Osteocyte (in vitro differentiated cells): ENCODE measurements around the gene EPHA2. TPM values are rescaled to one million over a fixed set of nuclear protein-coding genes. Genes with fewer than 3 reads are reported as not detected.

ENCODE experiments used
- DNase-seq: peaks from one replicate; pipeline ENCODE4 v3.0.0; 2021; ENCODE audit warnings: mixed read lengths; ENCODE audit not compliant: unreplicated experiment; ENCODE audit errors: extremely low spot score
- H3K27ac Mint-ChIP-seq: one replicate; pipeline ENCODE4 v1.8.0; 2021; ENCODE audit warnings: mild to moderate bottlenecking, mixed read lengths; ENCODE audit not compliant: unreplicated experiment
- H3K27me3 Mint-ChIP-seq: one replicate; pipeline ENCODE4 v1.8.0; 2021; ENCODE audit warnings: mixed read lengths; ENCODE audit not compliant: unreplicated experiment
- H3K36me3 Mint-ChIP-seq: one replicate; pipeline ENCODE4 v1.8.0; 2021; ENCODE audit warnings: mixed read lengths; ENCODE audit not compliant: unreplicated experiment
- H3K4me1 Mint-ChIP-seq: one replicate; pipeline ENCODE4 v1.8.0; 2021; ENCODE audit warnings: mixed read lengths; ENCODE audit not compliant: unreplicated experiment
- H3K4me3 Mint-ChIP-seq: one replicate; pipeline ENCODE4 v1.8.0; 2021; ENCODE audit warnings: mild to moderate bottlenecking, moderate library complexity, mixed read lengths; ENCODE audit not compliant: unreplicated experiment
- H3K9me3 Mint-ChIP-seq: one replicate; pipeline ENCODE4 v1.8.0; 2021; ENCODE audit warnings: mixed read lengths; ENCODE audit not compliant: unreplicated experiment
- CTCF ChIP-seq: fragments of 200-600 bp; sonication (generic); IDR thresholded peaks from 2 replicates; pipeline ENCODE4 v1.5.0; 2021; ENCODE audit warnings: antibody characterized with exemption, mild to moderate bottlenecking, moderate library complexity
- total RNA-seq: library from RNA; stranded (reverse); gene quantifications from 2 replicates; pipeline ENCODE4 v1.2.1, GENCODE V29; 2021

The EPHA2 gene
- total RNA-seq, 1 donor from 2014 or later, result 152 TPM

- H3K4me1 Mint-ChIP-seq, result peaks cover 64% of the 10 kb centered on the region
- TF ChIP-seq CTCF, result no peak
- H3K9me3 Mint-ChIP-seq, result no peaks in the 10 kb centered on the region
- H3K4me3 Mint-ChIP-seq, result no peak overlapping the region
- H3K27ac Mint-ChIP-seq, result no peak overlapping the region
- no peaks in the 10 kb centered on the region for H3K27me3 Mint-ChIP-seq
- H3K36me3 Mint-ChIP-seq, result no peaks in the 10 kb centered on the region
- DNase-seq, result no peak
Observed at GRCh38 chr1:16183179-16183578, 27.3 kb upstream of the EPHA2 start.

- Mint-ChIP-seq H3K36me3 (no peaks in the 10 kb centered on the region), H3K27ac (peak overlapping the region; percentile 98), H3K27me3 (no peaks in the 10 kb centered on the region), H3K9me3 (no peaks in the 10 kb centered on the region), H3K4me1 (peaks cover 66% of the 10 kb centered on the region), H3K4me3 (peak overlapping the region; percentile 42)
- TF ChIP-seq CTCF, result no peak
- peak; percentile 93 for DNase-seq
Observed at GRCh38 chr1:16181887-16182719, 26.2 kb upstream of the EPHA2 start.

GRCh38 chr1:16180291-16180824 lies 24.5 kb upstream of the EPHA2 start:
- Mint-ChIP-seq H3K36me3 (no peaks in the 10 kb centered on the region), H3K27ac (peak overlapping the region; percentile 98), H3K27me3 (no peaks in the 10 kb centered on the region), H3K4me3 (no peak overlapping the region), H3K9me3 (no peaks in the 10 kb centered on the region), H3K4me1 (peaks cover 82% of the 10 kb centered on the region)
- TF ChIP-seq CTCF, result no peak
- DNase-seq, result no peak

- H3K4me3 Mint-ChIP-seq, result no peak overlapping the region
- no peak for TF ChIP-seq CTCF
- no peak for DNase-seq
- no peaks in the 10 kb centered on the region for H3K9me3 Mint-ChIP-seq
- no peaks in the 10 kb centered on the region for H3K27me3 Mint-ChIP-seq
- peak overlapping the region; percentile 76 for H3K27ac Mint-ChIP-seq
- peaks cover 87% of the 10 kb centered on the region for H3K4me1 Mint-ChIP-seq
- H3K36me3 Mint-ChIP-seq, result no peaks in the 10 kb centered on the region
Observed at GRCh38 chr1:16178596-16179497, 23.0 kb upstream of the EPHA2 start.
